ENCODE data around the gene RFLNA. TPM values are rescaled to one million over a fixed set of nuclear protein-coding genes. Genes with fewer than 3 reads are reported as not detected.

RFLNA gene
- total RNA-seq, 2 experiments from 2014 or later, result not detected

GRCh38 chr12:124334976-124335375, 40.1 kb downstream of the RFLNA start:
- no peak overlapping the region for H3K4me3 Mint-ChIP-seq
- DNase-seq (no peak), ATAC-seq (no peak)
- peaks cover 18% of the 10 kb centered on the region for H3K36me3 Mint-ChIP-seq
- no peaks in the 10 kb centered on the region for H3K4me1 Mint-ChIP-seq
- CTCF ChIA-PET, result no interaction called here
- H3K27ac Mint-ChIP-seq, result no peak overlapping the region
- H3K27me3 Mint-ChIP-seq, result no peaks in the 10 kb centered on the region
- H3K9me3 Mint-ChIP-seq (ENCODE audit: low read depth), result no peaks in the 10 kb centered on the region

GRCh38 chr12:124335426-124336183, 40.7 kb downstream of the RFLNA start:
- Mint-ChIP-seq H3K4me1 (no peaks in the 10 kb centered on the region), H3K27ac (no peak overlapping the region), H3K36me3 (peaks cover 20% of the 10 kb centered on the region), H3K4me3 (no peak overlapping the region), H3K27me3 (no peaks in the 10 kb centered on the region), H3K9me3 (ENCODE audit: low read depth) (no peaks in the 10 kb centered on the region)
- DNase-seq (no peak), ATAC-seq (no peak)
- CTCF ChIA-PET, result no interaction called here

- CTCF ChIA-PET, result no interaction called here
- peaks cover 23% of the 10 kb centered on the region for H3K36me3 Mint-ChIP-seq
- no peaks in the 10 kb centered on the region for H3K4me1 Mint-ChIP-seq
Measured at GRCh38 chr12:124336184-124336437, 41.2 kb downstream of the RFLNA start.

GRCh38 chr12:124336742-124337520, 42.0 kb downstream of the RFLNA start:
- CTCF ChIA-PET, result no interaction called here
- no peak for DNase-seq
- no peak for ATAC-seq
- Mint-ChIP-seq H3K4me1 (no peaks in the 10 kb centered on the region), H3K9me3 (ENCODE audit: low read depth) (no peaks in the 10 kb centered on the region), H3K27me3 (no peaks in the 10 kb centered on the region), H3K4me3 (no peak overlapping the region), H3K27ac (no peak overlapping the region), H3K36me3 (peaks cover 24% of the 10 kb centered on the region)

More at GRCh38 chr12:124336184-124336437, 41.2 kb downstream of the RFLNA start:
- ATAC-seq (no peak), DNase-seq (no peak)
- Mint-ChIP-seq H3K9me3 (ENCODE audit: low read depth) (no peaks in the 10 kb centered on the region), H3K4me3 (no peak overlapping the region), H3K27me3 (no peaks in the 10 kb centered on the region), H3K27ac (no peak overlapping the region)

DNA sequence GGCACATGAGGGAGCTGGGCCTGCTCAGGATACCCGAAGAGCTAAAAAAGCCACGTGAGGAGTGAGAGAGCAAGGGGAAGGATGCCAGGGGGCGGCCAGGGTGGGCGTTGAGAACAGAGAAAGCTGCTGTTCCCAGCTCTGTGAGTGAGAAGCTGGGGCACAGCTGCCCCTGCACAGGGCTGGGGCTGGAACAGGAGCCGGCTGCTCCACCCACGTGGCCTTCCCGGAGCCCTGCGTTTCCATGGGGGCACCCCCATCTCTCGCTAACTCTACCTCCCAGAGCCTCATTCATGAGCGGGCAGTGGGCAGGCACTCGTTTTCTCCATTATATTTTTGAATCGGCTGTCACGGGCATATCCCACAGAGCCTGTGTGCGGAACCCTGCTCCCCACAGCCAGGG, 42.7 kb downstream of the RFLNA start:
- no peak for DNase-seq
- ATAC-seq, result no peak
- no peaks in the 10 kb centered on the region for H3K27me3 Mint-ChIP-seq
- H3K4me3 Mint-ChIP-seq, result no peak overlapping the region
- CTCF ChIA-PET, result no interaction called here
- H3K9me3 Mint-ChIP-seq (ENCODE audit: low read depth), result no peaks in the 10 kb centered on the region
- peaks cover 25% of the 10 kb centered on the region for H3K36me3 Mint-ChIP-seq
- H3K27ac Mint-ChIP-seq, result no peak overlapping the region
- no peaks in the 10 kb centered on the region for H3K4me1 Mint-ChIP-seq

GRCh38 chr12:124338448-124338847, 43.6 kb downstream of the RFLNA start:
- DNase-seq (no peak), ATAC-seq (no peak)
- H3K4me1 Mint-ChIP-seq, result no peaks in the 10 kb centered on the region
- H3K27ac Mint-ChIP-seq, result no peak overlapping the region
- H3K9me3 Mint-ChIP-seq (ENCODE audit: low read depth), result no peaks in the 10 kb centered on the region
- CTCF ChIA-PET, result no interaction called here
- peaks cover 28% of the 10 kb centered on the region for H3K36me3 Mint-ChIP-seq
- H3K27me3 Mint-ChIP-seq, result no peaks in the 10 kb centered on the region
- H3K4me3 Mint-ChIP-seq, result no peak overlapping the region

DNA sequence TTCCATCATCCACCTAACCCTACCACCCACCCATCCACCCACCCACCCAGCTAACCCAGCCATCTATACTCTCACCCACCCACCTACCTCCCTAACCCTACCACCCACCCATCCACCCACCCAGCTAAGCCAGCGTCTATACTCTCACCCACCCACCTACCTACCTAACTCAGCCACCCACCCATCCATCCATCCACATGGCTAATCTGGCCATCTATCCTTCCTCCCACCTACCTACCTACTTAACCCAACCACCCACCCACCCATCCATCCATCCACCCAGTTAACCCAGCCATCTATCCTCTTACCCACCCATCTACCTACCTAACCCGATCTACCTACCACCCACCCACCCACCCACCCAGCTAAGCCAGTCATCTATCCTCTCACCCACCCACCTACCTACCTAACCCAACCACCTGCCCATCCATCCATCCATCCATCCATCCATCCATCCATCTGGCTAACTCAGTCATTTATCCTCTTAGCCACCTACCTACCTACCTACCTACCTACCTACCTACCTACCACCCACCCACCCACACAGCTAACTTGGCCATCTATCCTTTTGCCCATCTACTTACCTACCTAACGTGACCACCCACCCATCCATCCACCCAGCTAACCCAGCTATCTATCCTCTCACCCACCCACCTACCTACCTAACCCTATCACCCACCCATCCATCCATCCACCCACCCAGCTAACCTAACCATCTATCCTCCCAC, 44.1 kb downstream of the RFLNA start:
- no peaks in the 10 kb centered on the region for H3K27me3 Mint-ChIP-seq
- peaks cover 24% of the 10 kb centered on the region for H3K36me3 Mint-ChIP-seq
- H3K4me1 Mint-ChIP-seq, result no peaks in the 10 kb centered on the region
- no peaks in the 10 kb centered on the region for H3K9me3 Mint-ChIP-seq (ENCODE audit: low read depth)
- CTCF ChIA-PET, result no interaction called here
- DNase-seq, result no peak
- ATAC-seq, result no peak
- no peak overlapping the region for H3K4me3 Mint-ChIP-seq
- no peak overlapping the region for H3K27ac Mint-ChIP-seq

DNA sequence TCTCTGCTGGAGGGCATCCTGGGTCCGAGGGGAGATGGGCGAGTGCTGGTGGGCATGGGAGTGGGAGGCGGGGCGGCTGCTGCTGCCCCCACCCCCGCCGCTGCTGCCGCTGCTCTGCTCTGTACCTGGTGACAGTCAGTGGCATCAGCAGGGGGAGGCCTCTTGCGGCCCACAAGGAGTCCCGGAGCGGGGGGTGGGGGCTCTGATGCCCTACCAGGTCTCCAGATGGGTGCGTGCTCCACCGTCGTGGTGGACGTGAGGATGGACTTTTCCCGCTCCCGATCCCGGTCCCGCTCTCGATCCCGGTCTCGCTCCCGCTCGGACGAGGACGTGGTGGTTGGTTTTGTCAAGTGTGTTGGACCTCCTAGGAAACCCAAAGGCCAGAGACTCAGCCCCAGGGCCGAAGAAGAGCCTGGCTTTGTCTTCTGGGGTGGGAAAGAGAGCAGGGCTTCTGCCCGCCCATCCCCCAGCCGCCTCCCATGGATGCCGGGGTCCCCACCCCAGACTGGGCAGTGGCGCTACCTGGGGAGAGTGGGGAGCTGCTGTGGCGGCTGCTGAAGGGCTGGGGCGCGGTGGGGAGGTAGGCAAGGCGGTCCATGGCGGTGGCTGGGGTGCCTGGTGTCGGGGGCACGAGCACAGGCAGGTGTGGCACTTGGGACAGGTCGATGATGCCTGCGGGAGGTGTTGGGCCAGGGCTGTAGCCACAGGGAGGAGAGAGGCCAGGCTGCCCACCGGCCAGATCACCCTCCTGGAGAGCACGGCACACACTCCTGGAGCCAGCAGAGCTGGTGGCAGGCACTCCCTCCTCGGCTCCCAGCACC, 45.4 kb downstream of the RFLNA start:
- H3K27ac Mint-ChIP-seq, result no peak overlapping the region
- CTCF ChIA-PET, result no interaction called here
- ATAC-seq (no peak), DNase-seq (no peak)
- H3K4me1 Mint-ChIP-seq, result no peaks in the 10 kb centered on the region
- no peaks in the 10 kb centered on the region for H3K27me3 Mint-ChIP-seq
- H3K9me3 Mint-ChIP-seq (ENCODE audit: low read depth), result no peaks in the 10 kb centered on the region
- no peak overlapping the region for H3K4me3 Mint-ChIP-seq
- H3K36me3 Mint-ChIP-seq, result peaks cover 22% of the 10 kb centered on the region

DNA sequence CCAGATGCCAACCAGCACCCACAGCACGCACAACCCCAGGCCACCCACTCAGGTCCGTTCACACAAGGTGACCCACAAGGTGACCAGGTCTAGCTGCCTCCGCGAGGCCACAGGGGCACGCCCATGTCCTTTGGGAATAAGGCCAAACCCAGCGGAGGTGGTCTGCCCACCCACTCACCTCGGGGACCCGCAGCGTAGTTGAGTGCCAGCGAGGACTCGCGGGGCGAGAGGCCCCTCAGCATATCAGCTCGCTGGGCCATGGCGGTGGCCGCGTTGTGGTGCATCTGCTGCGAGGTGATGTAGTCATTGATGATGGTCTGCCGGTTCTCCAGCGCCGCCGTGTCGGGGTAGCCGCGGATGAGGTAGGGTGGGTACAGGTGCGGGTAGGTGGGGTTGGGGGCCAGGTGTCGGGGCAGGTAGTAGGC, 46.8 kb downstream of the RFLNA start:
- no peaks in the 10 kb centered on the region for H3K4me1 Mint-ChIP-seq
- H3K9me3 Mint-ChIP-seq (ENCODE audit: low read depth), result no peaks in the 10 kb centered on the region
- no peaks in the 10 kb centered on the region for H3K27me3 Mint-ChIP-seq
- DNase-seq, result no peak
- ATAC-seq, result no peak
- CTCF ChIA-PET, result no interaction called here
- no peak overlapping the region for H3K27ac Mint-ChIP-seq
- peaks cover 15% of the 10 kb centered on the region for H3K36me3 Mint-ChIP-seq
- H3K4me3 Mint-ChIP-seq, result no peak overlapping the region

GRCh38 chr12:124344022-124344421, 49.1 kb downstream of the RFLNA start:
- DNase-seq, result no peak
- H3K27ac Mint-ChIP-seq, result no peak overlapping the region
- no peaks in the 10 kb centered on the region for H3K9me3 Mint-ChIP-seq (ENCODE audit: low read depth)
- peaks cover 13% of the 10 kb centered on the region for H3K36me3 Mint-ChIP-seq
- H3K4me1 Mint-ChIP-seq, result no peaks in the 10 kb centered on the region
- CTCF ChIA-PET, result no interaction called here
- no peaks in the 10 kb centered on the region for H3K27me3 Mint-ChIP-seq
- ATAC-seq, result no peak
- H3K4me3 Mint-ChIP-seq, result no peak overlapping the region

GRCh38 chr12:124344526-124344925, 49.6 kb downstream of the RFLNA start:
- peaks cover 13% of the 10 kb centered on the region for H3K36me3 Mint-ChIP-seq
- no peak overlapping the region for H3K4me3 Mint-ChIP-seq
- H3K27ac Mint-ChIP-seq, result no peak overlapping the region
- H3K4me1 Mint-ChIP-seq, result no peaks in the 10 kb centered on the region
- CTCF ChIA-PET, result no interaction called here
- DNase-seq (no peak), ATAC-seq (no peak)
- H3K27me3 Mint-ChIP-seq, result no peaks in the 10 kb centered on the region
- no peaks in the 10 kb centered on the region for H3K9me3 Mint-ChIP-seq (ENCODE audit: low read depth)

DNA sequence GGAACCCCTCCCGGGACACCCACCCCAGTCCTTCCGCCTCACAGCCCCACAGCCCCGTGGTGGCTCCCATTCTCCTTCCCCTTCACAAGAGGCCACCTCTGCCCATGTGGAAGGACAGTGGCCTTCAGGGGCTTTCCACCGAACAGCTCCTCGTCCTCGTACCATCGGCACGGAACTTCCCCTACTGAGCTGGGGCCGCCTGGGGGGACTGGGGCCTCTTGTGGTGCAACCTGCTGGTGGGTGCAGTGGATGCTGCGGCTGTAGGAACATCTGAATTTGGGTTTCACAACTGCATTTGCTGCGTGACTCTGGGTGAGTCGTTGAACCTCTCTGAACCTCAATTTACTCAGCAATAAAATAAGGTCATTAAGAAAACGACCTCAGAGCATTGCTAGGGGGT, 50.9 kb downstream of the RFLNA start:
- DNase-seq (no peak), ATAC-seq (no peak)
- no peak overlapping the region for H3K27ac Mint-ChIP-seq
- H3K4me3 Mint-ChIP-seq, result no peak overlapping the region
- H3K27me3 Mint-ChIP-seq, result no peaks in the 10 kb centered on the region
- H3K9me3 Mint-ChIP-seq (ENCODE audit: low read depth), result no peaks in the 10 kb centered on the region
- no peaks in the 10 kb centered on the region for H3K4me1 Mint-ChIP-seq
- peaks cover 10% of the 10 kb centered on the region for H3K36me3 Mint-ChIP-seq
- CTCF ChIA-PET, result no interaction called here

GRCh38 chr12:124346425-124347168, 51.7 kb downstream of the RFLNA start:
- H3K27ac Mint-ChIP-seq, result no peak overlapping the region
- H3K36me3 Mint-ChIP-seq, result peaks cover 8% of the 10 kb centered on the region
- no peaks in the 10 kb centered on the region for H3K4me1 Mint-ChIP-seq
- no peak overlapping the region for H3K4me3 Mint-ChIP-seq
- no peaks in the 10 kb centered on the region for H3K9me3 Mint-ChIP-seq (ENCODE audit: low read depth)
- no peak for ATAC-seq
- no peak for DNase-seq
- H3K27me3 Mint-ChIP-seq, result no peaks in the 10 kb centered on the region
- CTCF ChIA-PET, result interaction anchor here (0.7 to 1.6 kb wide), 6 partner anchors 125 to 428 kb away, joined by 3 to 8 read pairs (median 4); no protein-coding TSS in a partner anchor
